H1 (cell line): ENCODE results near the gene KIF5A. TPM values are rescaled to one million over a fixed set of nuclear protein-coding genes. Genes with fewer than 3 reads are reported as not detected.

Source experiments
- ASH2L ChIP-seq: fragments of 200-600, 300-600 bp; sonication (generic); IDR thresholded peaks from one replicate; pipeline ENCODE4 v1.7.1; 2017; ENCODE audit warnings: low read length
- BACH1 ChIP-seq: IDR thresholded peaks from 2 replicates; pipeline ENCODE4 v1.6.1; 2012; ENCODE audit warnings: low read length, improper control_type of control experiment
- CHD1 ChIP-seq: IDR thresholded peaks from 2 replicates; pipeline ENCODE4 v1.6.1; 2012; ENCODE audit warnings: low read depth, low read length, improper control_type of control experiment
- CTBP2 ChIP-seq: IDR thresholded peaks from 2 replicates; pipeline ENCODE4 v1.7.0; 2011; ENCODE audit warnings: borderline replicate concordance, mild to moderate bottlenecking, moderate library complexity, mixed read lengths, low read length; ENCODE audit not compliant: insufficient read depth, insufficient read length
- EP300 ChIP-seq, 2 experiments: IDR thresholded peaks; 1 replicate in 1 of 2; 2 replicates in 1 of 2; pipeline ENCODE4 v1.6.1; 2011 to 2012; ENCODE audit warnings: low read depth in 2 of 2, low read length in 2 of 2, mild to moderate bottlenecking in 2 of 2, borderline replicate concordance in 1 of 2, inconsistent platforms in 1 of 2, moderate library complexity in 1 of 2
- FOSL1 ChIP-seq: IDR thresholded peaks from 2 replicates; pipeline ENCODE4 v1.6.1; 2011; ENCODE audit warnings: mild to moderate bottlenecking, low read depth, low read length, moderate library complexity; ENCODE audit not compliant: insufficient read depth
- HDAC2 ChIP-seq, 2 experiments: fragments of 300-600 bp in 1 of 2; sonication (generic) in 1 of 2; IDR thresholded peaks; 2 replicates each; pipeline ENCODE4 v1.6.1; 2011 to 2012; ENCODE audit warnings: low read depth in 2 of 2, low read length in 2 of 2, mild to moderate bottlenecking in 2 of 2, moderate library complexity in 2 of 2, borderline replicate concordance in 1 of 2, inconsistent platforms in 1 of 2
- KDM5A ChIP-seq: fragments of 200-600 bp; IDR thresholded peaks from 2 replicates; pipeline ENCODE4 v1.7.1; 2012; ENCODE audit warnings: mild to moderate bottlenecking, low read length, inconsistent platforms, mixed read lengths
- NANOG ChIP-seq: IDR thresholded peaks from 2 replicates; pipeline ENCODE4 v1.6.1; 2011; ENCODE audit warnings: low read length, low read depth, mild to moderate bottlenecking, inconsistent platforms; ENCODE audit not compliant: insufficient read depth, poor library complexity, severe bottlenecking
- RAD21 ChIP-seq, 2 experiments: IDR thresholded peaks in 1 of 2; conservative IDR thresholded peaks in 1 of 2; 2 replicates each; pipeline ENCODE4 v1.6.1; 2011; ENCODE audit warnings: low read depth in 2 of 2, low read length in 2 of 2, improper control_type of control experiment in 1 of 2, inconsistent platforms in 1 of 2, mild to moderate bottlenecking in 1 of 2, moderate library complexity in 1 of 2
- RFX5 ChIP-seq: IDR thresholded peaks from 2 replicates; pipeline ENCODE4 v1.6.1; 2011; ENCODE audit warnings: low read depth, low read length, improper control_type of control experiment, borderline replicate concordance
- RNF2 ChIP-seq: fragments of 200-900, 300-1000 bp; sonication (generic); IDR thresholded peaks from 2 replicates; pipeline ENCODE4 v1.7.1; 2016; ENCODE audit warnings: borderline replicate concordance, low read depth, mild to moderate bottlenecking, antibody characterized with exemption, low read length; ENCODE audit not compliant: poor library complexity, severe bottlenecking; ENCODE audit errors: missing control alignments
- RXRA ChIP-seq: IDR thresholded peaks from 2 replicates; pipeline ENCODE4 v1.6.1; 2011; ENCODE audit warnings: low read depth, mild to moderate bottlenecking, low read length, moderate library complexity; ENCODE audit not compliant: insufficient read depth
- SIN3A ChIP-seq, 2 experiments: IDR thresholded peaks in 1 of 2; conservative IDR thresholded peaks in 1 of 2; 2 replicates each; pipeline ENCODE4 v1.6.1; 2011 to 2012; ENCODE audit warnings: low read length in 2 of 2, improper control_type of control experiment in 1 of 2, low read depth in 1 of 2, mild to moderate bottlenecking in 1 of 2
- SIRT6 ChIP-seq: IDR thresholded peaks from one replicate; pipeline ENCODE4 v1.7.1; 2012; ENCODE audit warnings: low read length, inconsistent platforms
- SRF ChIP-seq: IDR thresholded peaks from 2 replicates; pipeline ENCODE4 v1.6.1; 2011; ENCODE audit warnings: mild to moderate bottlenecking, low read depth, low read length, moderate library complexity
- TAF7 ChIP-seq: optimal IDR thresholded peaks from 2 replicates; pipeline ENCODE3; 2011; ENCODE audit warnings: low read depth, mild to moderate bottlenecking, inconsistent platforms, low read length, moderate library complexity, borderline replicate concordance
- YY1 ChIP-seq: IDR thresholded peaks from 2 replicates; pipeline ENCODE4 v1.6.1; 2011; ENCODE audit warnings: low read depth, mild to moderate bottlenecking, low read length
- polyA plus RNA-seq, 7 experiments: library from polyadenylated mRNA; depleted of rRNA in 3 of 7; stranded (reverse) in 5 of 7; unstranded in 2 of 7; fragments of >200 nt in 5 of 7; fragments of 200-250 nt in 2 of 7; gene quantifications; 1 replicate in 5 of 7; 2 replicates in 1 of 7; 4 replicates in 1 of 7; pipeline versions ENCODE4 v1.2.1 to v1.2.3, GENCODE V29; 2011 to 2013; ENCODE audit warnings: missing spikeins in 2 of 7, mixed read lengths in 2 of 7
- total RNA-seq: library from RNA; stranded (reverse); fragmentation: NEBNext Ultra II Directional; extraction: Animal tissue kit (Norgen Biotek cat#: 25700); gene quantifications from 2 replicates; pipeline ENCODE4 v1.2.1, GENCODE V29; 2021
- TF ChIP-seq, protein P1 (sequence below): IDR thresholded peaks from 2 replicates; pipeline ENCODE4 v1.6.1; 2012; ENCODE audit warnings: low read length, inconsistent platforms
- TF ChIP-seq, protein P2 (sequence below): IDR thresholded peaks from 2 replicates; pipeline ENCODE4 v1.6.1; 2011; ENCODE audit warnings: low read depth, mild to moderate bottlenecking, low read length; ENCODE audit not compliant: insufficient read depth

The KIF5A gene
- total and polyA plus RNA-seq, 2 of the 8 experiments (the other 6 are each of a cell fraction or from before 2014, with no cell fraction given), result 10.7 to 21.9 TPM

DNA sequence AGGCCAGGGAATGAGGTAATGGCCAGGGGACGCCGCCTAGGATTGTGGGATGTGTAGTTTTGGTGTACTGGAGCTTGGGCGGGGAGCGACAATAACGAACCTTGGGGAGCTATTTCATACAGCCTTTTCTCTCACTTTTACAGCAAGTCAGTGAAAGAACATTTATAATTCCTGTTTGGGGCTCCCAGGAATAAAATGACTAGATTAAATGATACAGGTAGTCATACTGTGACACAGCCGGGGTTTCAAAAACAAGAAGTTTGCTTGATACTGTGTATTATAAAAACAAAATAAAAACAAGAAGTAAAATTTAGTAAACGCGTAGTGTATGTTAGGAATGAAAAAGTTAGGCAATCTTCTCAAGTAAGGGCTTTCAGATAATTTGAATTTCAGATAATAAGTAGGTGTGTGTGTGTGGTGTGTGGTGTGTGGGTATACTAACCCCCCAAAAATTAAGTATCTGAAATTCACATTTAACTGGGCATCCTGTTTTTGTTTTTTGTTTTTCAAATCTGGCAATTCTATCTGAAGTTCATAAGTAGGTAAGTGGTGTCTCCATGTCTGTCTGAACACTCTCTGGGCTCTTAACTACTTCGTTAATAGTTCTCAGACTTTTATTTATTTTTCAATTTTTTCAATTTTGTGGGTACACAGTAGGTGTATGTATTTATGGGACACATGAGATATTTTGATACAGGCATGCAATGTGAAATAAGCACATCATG, 2.4 kb upstream of the KIF5A start (continued):
- no peak for TF ChIP-seq SIN3A (conservative IDR thresholded peaks at IDR 0.05 in 1 of 2, IDR thresholded peaks at IDR 0.05 in 1 of 2; ENCODE audit: low read depth in 1 of 2, low read length in 2 of 2)
- TF ChIP-seq SIRT6, result no peak
- no peak for TF ChIP-seq NANOG
- no peak for TF ChIP-seq TAF7
- no peak for TF ChIP-seq EP300 (IDR thresholded peaks at IDR 0.05; ENCODE audit: borderline replicate concordance in 1 of 2, low read depth in 2 of 2, low read length in 2 of 2)
- TF ChIP-seq CTBP2, result no peak
- peak; percentile 18; the same call in 1 of the 2 replicates for TF ChIP-seq SRF
- TF ChIP-seq, protein P1, sequence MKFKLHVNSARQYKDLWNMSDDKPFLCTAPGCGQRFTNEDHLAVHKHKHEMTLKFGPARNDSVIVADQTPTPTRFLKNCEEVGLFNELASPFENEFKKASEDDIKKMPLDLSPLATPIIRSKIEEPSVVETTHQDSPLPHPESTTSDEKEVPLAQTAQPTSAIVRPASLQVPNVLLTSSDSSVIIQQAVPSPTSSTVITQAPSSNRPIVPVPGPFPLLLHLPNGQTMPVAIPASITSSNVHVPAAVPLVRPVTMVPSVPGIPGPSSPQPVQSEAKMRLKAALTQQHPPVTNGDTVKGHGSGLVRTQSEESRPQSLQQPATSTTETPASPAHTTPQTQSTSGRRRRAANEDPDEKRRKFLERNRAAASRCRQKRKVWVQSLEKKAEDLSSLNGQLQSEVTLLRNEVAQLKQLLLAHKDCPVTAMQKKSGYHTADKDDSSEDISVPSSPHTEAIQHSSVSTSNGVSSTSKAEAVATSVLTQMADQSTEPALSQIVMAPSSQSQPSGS, result peak; percentile 99
- no peak for TF ChIP-seq RAD21 (IDR thresholded peaks at IDR 0.05 in 1 of 2, conservative IDR thresholded peaks at IDR 0.05 in 1 of 2; ENCODE audit: low read depth in 2 of 2, low read length in 2 of 2)
- no peak for TF ChIP-seq KDM5A
- no peak for TF ChIP-seq HDAC2 (IDR thresholded peaks at IDR 0.05; ENCODE audit: borderline replicate concordance in 1 of 2, low read depth in 2 of 2, low read length in 2 of 2)
- no peak for TF ChIP-seq RNF2
- no peak for TF ChIP-seq CHD1
- no peak for TF ChIP-seq ASH2L
- no peak for TF ChIP-seq RFX5
- no peak for TF ChIP-seq YY1
- no peak for TF ChIP-seq FOSL1
- TF ChIP-seq, protein P2, sequence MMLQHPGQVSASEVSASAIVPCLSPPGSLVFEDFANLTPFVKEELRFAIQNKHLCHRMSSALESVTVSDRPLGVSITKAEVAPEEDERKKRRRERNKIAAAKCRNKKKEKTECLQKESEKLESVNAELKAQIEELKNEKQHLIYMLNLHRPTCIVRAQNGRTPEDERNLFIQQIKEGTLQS, result no peak
- TF ChIP-seq RXRA, result no peak
- no peak for TF ChIP-seq BACH1
